ENCODE data around the gene TMEM145. TPM values are rescaled to one million over a fixed set of nuclear protein-coding genes. Genes with fewer than 3 reads are reported as not detected.

TMEM145 gene
- total RNA-seq, 6 experiments from 2014 or later = 0.12 to 0.47 (median 0.34) TPM

DNA sequence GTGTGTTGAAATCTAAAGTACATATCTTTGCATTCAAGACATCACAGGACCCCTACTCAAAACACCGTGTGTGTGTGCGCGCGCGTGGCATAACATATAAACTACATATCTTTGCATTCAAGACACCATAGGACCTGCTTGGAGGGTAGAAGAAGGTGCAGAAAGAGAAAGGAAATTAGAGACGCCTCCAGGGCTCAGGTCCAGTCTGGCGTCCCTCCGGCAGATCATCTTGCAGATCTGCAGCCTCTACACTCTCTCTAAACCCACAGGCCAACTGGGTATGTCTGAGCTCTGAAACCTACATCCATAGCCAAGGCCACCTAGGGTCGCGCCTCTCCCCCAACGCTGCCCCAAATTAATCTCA lies 10.0 kb upstream of the TMEM145 start:
- TF ChIP-seq, protein P1, sequence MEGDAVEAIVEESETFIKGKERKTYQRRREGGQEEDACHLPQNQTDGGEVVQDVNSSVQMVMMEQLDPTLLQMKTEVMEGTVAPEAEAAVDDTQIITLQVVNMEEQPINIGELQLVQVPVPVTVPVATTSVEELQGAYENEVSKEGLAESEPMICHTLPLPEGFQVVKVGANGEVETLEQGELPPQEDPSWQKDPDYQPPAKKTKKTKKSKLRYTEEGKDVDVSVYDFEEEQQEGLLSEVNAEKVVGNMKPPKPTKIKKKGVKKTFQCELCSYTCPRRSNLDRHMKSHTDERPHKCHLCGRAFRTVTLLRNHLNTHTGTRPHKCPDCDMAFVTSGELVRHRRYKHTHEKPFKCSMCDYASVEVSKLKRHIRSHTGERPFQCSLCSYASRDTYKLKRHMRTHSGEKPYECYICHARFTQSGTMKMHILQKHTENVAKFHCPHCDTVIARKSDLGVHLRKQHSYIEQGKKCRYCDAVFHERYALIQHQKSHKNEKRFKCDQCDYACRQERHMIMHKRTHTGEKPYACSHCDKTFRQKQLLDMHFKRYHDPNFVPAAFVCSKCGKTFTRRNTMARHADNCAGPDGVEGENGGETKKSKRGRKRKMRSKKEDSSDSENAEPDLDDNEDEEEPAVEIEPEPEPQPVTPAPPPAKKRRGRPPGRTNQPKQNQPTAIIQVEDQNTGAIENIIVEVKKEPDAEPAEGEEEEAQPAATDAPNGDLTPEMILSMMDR (IDR thresholded peaks at IDR 0.05) = no peak

DNA sequence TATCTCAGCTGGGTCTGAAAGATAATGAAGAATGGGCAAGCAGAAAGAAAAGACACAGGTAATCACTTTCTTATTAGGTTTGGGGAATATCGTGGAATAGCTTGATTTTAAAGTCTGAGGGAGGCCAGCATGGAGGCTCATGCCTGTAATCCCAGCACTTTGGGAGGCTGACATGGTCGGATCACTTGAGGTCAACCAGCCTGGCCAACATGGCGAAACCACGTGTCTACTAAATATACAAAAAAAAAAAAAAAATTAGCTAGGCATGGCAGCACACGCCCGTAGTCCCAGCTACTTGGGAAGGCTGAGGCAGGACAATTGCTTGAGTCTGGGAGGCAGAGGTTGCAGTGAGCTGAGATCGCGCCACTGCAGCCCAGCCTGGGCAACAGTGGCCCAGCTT lies 9.2 kb upstream of the TMEM145 start:
- Mint-ChIP-seq H3K4me3 (no peak overlapping the region; the same call in 1 of the 2 replicates), H3K4me1 (ENCODE audit: low read depth) (peaks cover 30% of the 10 kb centered on the region), H3K36me3 (ENCODE audit: low read depth) (peaks cover 5% of the 10 kb centered on the region), H3K27ac (no peak overlapping the region), H3K9me3 (no peaks in the 10 kb centered on the region), H3K27me3 (ENCODE audit: insufficient read depth) (peaks cover 2% of the 10 kb centered on the region)
- no peak for DNase-seq
- TF ChIP-seq, protein P1 (IDR thresholded peaks at IDR 0.05) = no peak

More for the DNA sequence above, 10.0 kb upstream of the TMEM145 start:
- H3K4me3 Mint-ChIP-seq = peak overlapping the region; percentile 90
- H3K9me3 Mint-ChIP-seq = no peaks in the 10 kb centered on the region
- peaks cover 3% of the 10 kb centered on the region for H3K36me3 Mint-ChIP-seq (ENCODE audit: low read depth)
- peaks cover 1% of the 10 kb centered on the region for H3K27me3 Mint-ChIP-seq (ENCODE audit: insufficient read depth)
- H3K4me1 Mint-ChIP-seq (ENCODE audit: low read depth) = peaks cover 30% of the 10 kb centered on the region
- DNase-seq = no peak
- peak overlapping the region; percentile 66; the same call in 1 of the 2 replicates for H3K27ac Mint-ChIP-seq

DNA sequence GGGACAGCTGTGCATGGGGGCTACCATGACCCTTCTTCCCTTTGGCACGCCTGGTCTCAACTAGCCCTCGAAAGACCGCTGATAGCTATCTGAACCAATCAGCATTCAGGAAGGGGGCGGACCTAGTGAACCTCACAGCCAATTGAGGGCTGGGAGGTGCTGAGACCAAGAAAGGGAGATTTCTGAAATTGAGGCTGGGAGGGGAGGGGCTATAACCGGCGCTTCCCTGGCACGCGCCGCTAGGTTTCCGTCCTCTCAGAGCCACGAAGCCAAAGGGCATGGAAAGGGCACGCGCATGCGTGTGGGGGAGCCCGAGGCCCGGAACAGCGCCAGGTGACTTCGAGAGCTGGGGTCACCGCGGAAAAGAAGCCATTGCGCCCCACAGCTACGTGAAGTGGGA lies 6.5 kb upstream of the TMEM145 start:
- Mint-ChIP-seq H3K36me3 (ENCODE audit: low read depth) (peaks cover 5% of the 10 kb centered on the region), H3K27me3 (ENCODE audit: insufficient read depth) (peaks cover 12% of the 10 kb centered on the region), H3K4me3 (no peak overlapping the region), H3K9me3 (no peaks in the 10 kb centered on the region), H3K27ac (no peak overlapping the region), H3K4me1 (ENCODE audit: low read depth) (peaks cover 23% of the 10 kb centered on the region)
- no peak for DNase-seq
- TF ChIP-seq, protein P1 (IDR thresholded peaks at IDR 0.05) = no peak

DNA sequence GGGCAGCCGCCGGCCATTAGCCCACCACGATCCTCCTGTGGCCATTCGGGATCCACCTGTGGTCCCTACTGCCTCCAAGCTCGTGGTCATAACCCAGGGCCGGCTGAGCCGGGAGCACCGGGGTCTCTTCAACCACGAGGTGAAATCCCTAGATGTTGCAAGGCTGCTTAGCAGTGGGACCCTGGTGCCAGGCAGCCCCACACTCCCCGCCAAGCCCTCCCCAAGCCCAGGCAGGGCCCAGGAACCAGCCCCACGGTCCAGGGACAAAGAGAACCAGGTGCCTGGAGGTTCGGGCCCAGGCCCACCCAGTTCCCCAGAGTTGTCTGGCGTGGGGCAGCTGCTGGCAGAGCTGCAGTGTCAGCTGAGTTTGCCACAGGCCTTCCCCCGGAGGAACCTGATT lies 3.4 kb upstream of the TMEM145 start:
- Mint-ChIP-seq H3K4me3 (no peak overlapping the region), H3K27me3 (ENCODE audit: insufficient read depth) (peaks cover 29% of the 10 kb centered on the region)

DNA sequence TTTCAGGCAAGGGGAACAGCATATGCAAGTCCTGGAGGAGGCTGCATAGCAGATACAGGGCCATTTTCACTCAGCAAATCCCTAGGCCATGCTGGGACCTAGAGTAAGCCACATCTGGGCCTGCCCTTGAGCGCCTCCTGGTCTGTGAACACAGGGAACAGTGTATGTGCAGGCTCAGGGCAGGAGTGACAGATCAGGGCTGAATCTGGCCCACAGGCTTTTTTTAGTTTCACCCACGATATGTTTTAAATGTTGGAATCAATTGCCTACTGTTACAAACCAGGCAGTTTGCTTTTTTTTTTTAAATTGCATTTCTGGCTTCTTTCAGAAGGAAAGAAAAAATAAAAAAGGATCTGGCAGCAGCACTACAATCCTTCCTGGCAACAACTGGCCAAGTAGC lies 1.5 kb upstream of the TMEM145 start:
- Mint-ChIP-seq H3K4me1 (ENCODE audit: low read depth) (peaks cover 5% of the 10 kb centered on the region), H3K27me3 (ENCODE audit: insufficient read depth) (peaks cover 34% of the 10 kb centered on the region), H3K27ac (no peak overlapping the region), H3K9me3 (no peaks in the 10 kb centered on the region), H3K36me3 (ENCODE audit: low read depth) (peaks cover 5% of the 10 kb centered on the region), H3K4me3 (no peak overlapping the region)
- DNase-seq = no peak
- TF ChIP-seq, protein P1 (IDR thresholded peaks at IDR 0.05) = peak; percentile 40; the same call in 1 of the 2 replicates

More for the DNA sequence above, 3.4 kb upstream of the TMEM145 start:
- Mint-ChIP-seq H3K4me1 (ENCODE audit: low read depth) (0 out of 2 replicates have a peak, but pooled peaks cover 5% of the 10 kb centered on the region), H3K27ac (no peak overlapping the region), H3K36me3 (ENCODE audit: low read depth) (peaks cover 5% of the 10 kb centered on the region), H3K9me3 (no peaks in the 10 kb centered on the region)
- TF ChIP-seq, protein P1 (IDR thresholded peaks at IDR 0.05) = no peak
- DNase-seq = no peak

DNA sequence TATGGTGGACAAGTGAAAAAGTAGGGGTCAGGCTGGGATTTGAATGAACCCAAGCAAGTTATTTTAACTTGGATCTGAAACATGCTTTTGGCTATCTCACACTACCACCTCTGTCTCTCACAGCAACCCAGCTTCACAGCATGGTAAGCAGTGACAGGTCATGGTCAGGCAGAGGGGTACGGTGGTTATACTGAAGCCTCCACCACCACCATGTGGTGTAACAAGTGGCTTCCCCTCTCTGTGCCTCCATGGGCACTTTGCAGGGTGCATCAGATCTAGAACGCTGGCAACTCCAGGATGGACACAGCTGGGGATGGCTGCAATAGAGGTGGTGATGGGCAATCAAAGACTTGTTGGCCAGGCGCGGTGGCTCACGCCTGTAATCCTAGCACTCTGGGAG lies 739 bp upstream of the TMEM145 start:
- no peak for DNase-seq
- H3K9me3 Mint-ChIP-seq = no peaks in the 10 kb centered on the region
- TF ChIP-seq, protein P1 (IDR thresholded peaks at IDR 0.05) = no peak
- H3K4me3 Mint-ChIP-seq = peak overlapping the region; percentile 74; the same call in 1 of the 2 replicates
- peaks cover 12% of the 10 kb centered on the region for H3K4me1 Mint-ChIP-seq (ENCODE audit: low read depth)
- peaks cover 34% of the 10 kb centered on the region for H3K27me3 Mint-ChIP-seq (ENCODE audit: insufficient read depth)
- peaks cover 5% of the 10 kb centered on the region for H3K36me3 Mint-ChIP-seq (ENCODE audit: low read depth)
- H3K27ac Mint-ChIP-seq = no peak overlapping the region

All from HFFc6 (cell line).